Lung (tissue), 16 donors: ENCODE data around the gene RHOT2. TPM values are rescaled to one million over a fixed set of nuclear protein-coding genes. Genes with fewer than 3 reads are reported as not detected.
A peak's percentile ranks its signal among the peaks of the same experiment; 100 is the strongest.

Source experiments
- ATAC-seq: fragments of 200-7000 bp; cut with Tn5 transposase; one replicate; pipeline ENCODE4 v1.9.1; 2020; ENCODE audit warnings: moderate number of reproducible peaks; ENCODE audit not compliant: insufficient read depth, low FRiP score
- DNase-seq, 3 donors: peaks; one replicate each; pipeline ENCODE4 v3.0.0-alpha.2; 2013 to 2017
- H3K27ac ChIP-seq, 2 donors: one replicate each; pipeline ENCODE4 v1.5.1; 2013; ENCODE audit warnings: mild to moderate bottlenecking in 2 of 2, moderate library complexity in 2 of 2, control low read depth in 1 of 2, inconsistent platforms in 1 of 2, low read depth in 1 of 2, low read length in 1 of 2
- H3K27me3 ChIP-seq, 3 donors: one replicate each; pipeline ENCODE4 v1.5.1; 2013; ENCODE audit warnings: low read length in 2 of 3; ENCODE audit not compliant: control insufficient read depth in 3 of 3, insufficient read depth in 3 of 3
- H3K36me3 ChIP-seq, 4 donors: one replicate each; pipeline ENCODE4 v1.5.1; 2013; ENCODE audit warnings: low read length in 4 of 4, mild to moderate bottlenecking in 1 of 4, moderate library complexity in 1 of 4; ENCODE audit not compliant: control insufficient read depth in 4 of 4, insufficient read depth in 4 of 4
- H3K4me1 ChIP-seq, 5 donors: one replicate each; pipeline ENCODE4 v1.5.1; 2013; ENCODE audit warnings: low read length in 5 of 5, mild to moderate bottlenecking in 2 of 5, moderate library complexity in 1 of 5; ENCODE audit not compliant: control insufficient read depth in 5 of 5, insufficient read depth in 5 of 5
- H3K4me3 ChIP-seq: one replicate; pipeline ENCODE4 v1.5.1; 2013; ENCODE audit warnings: mild to moderate bottlenecking, control low read depth, moderate library complexity
- H3K9ac ChIP-seq, 2 donors: one replicate each; pipeline ENCODE4 v1.5.1; 2013; ENCODE audit warnings: low read length in 2 of 2, control low read depth in 1 of 2; ENCODE audit not compliant: insufficient read depth in 1 of 2
- H3K9me3 ChIP-seq, 4 donors: one replicate each; pipeline ENCODE4 v1.5.1; 2013; ENCODE audit warnings: low read length in 3 of 4, mild to moderate bottlenecking in 1 of 4, moderate library complexity in 1 of 4; ENCODE audit not compliant: control insufficient read depth in 4 of 4, insufficient read depth in 3 of 4
- WGBS, 2 donors: extraction: QIAGEN DNeasy Blood & Tissue Kit; methylation state at CpG; one replicate each; pipeline ENCODE4 v1.1.7; 2013; 5-methylcytosine and 5-hydroxymethylcytosine counted together
- long read RNA-seq, 5 donors: transcript quantifications; one replicate each; lab custom pipeline, GENCODE V29; 2026
- polyA plus RNA-seq, 2 donors: library from polyadenylated mRNA; stranded (reverse); fragments of 200-250 nt; gene quantifications; one replicate each; pipeline ENCODE4 v1.2.1, GENCODE V29; 2013
- total RNA-seq, 2 donors: library from RNA; depleted of rRNA in 1 of 2; stranded (reverse); fragments of >200 nt in 1 of 2; gene quantifications; one replicate each; pipeline ENCODE4 v1.2.1, GENCODE V29; 2014 to 2021
- TF ChIP-seq, protein P1 (sequence below): IDR thresholded peaks from 2 replicates; pipeline ENCODE4 v1.5.1; 2012; ENCODE audit warnings: mild to moderate bottlenecking; ENCODE audit errors: control extremely low read depth, extremely low read depth
- donor health status: control.
- donor health status: control.
- donor health status: Bipolar disorder and iron deficiency.
- donor health status: healthy.
- donor health status: DM: yes; HTN: yes; CAD: no.

RHOT2 gene
- 100 to 1,000 TPM in 1 of 2 donors, 10 to 100 TPM in 1; 40.5 to 121 TPM for total RNA-seq
- 100 to 1,000 TPM; 111 to 119 TPM for polyA plus RNA-seq
- long read RNA-seq, donor 1, partial matches to known transcripts, result 0 of 7 reads
- long read RNA-seq, donor 1, other reads (novel, unspliced or antisense), result 0 of 7 reads
- long read RNA-seq, donor 2, partial matches to known transcripts, result 14 of 19 reads
- long read RNA-seq, donor 2, other reads (novel, unspliced or antisense), result 0 of 19 reads
- long read RNA-seq, donor 3, partial matches to known transcripts, result 0 of 3 reads
- long read RNA-seq, donor 3, other reads (novel, unspliced or antisense), result 0 of 3 reads
- long read RNA-seq, donor 4, partial matches to known transcripts, result 0 of 2 reads
- long read RNA-seq, donor 4, other reads (novel, unspliced or antisense), result 0 of 2 reads
- long read RNA-seq, donor 5, transcript RHOT2-212 (3 exons, 854 nt), result minor isoform, 5 of 29 reads
- long read RNA-seq, donor 5, transcript RHOT2-208 (2 exons, 397 nt), result major isoform, 6 of 29 reads
- long read RNA-seq, donor 5, partial matches to known transcripts, result 16 of 29 reads
- long read RNA-seq, donor 5, other reads (novel, unspliced or antisense), result 0 of 29 reads

GRCh38 chr16:667780-668518 is at the start of gene RHOT2:
RHOT2 (plus strand) TSS chr16:668132; CDS start chr16:668200, 68 bp downstream.
- Histone ChIP-seq H3K9me3 (peaks cover 0 to 4% (median 0%) of the 10 kb centered on the region in 4 donors), H3K36me3 (peaks cover 2 to 36% (median 15%) of the 10 kb centered on the region in 4 donors), H3K27ac (peak within 1 kb of the TSS; percentile 75 to 84), H3K4me1 (peaks cover 0 to 15% (median 3%) of the 10 kb centered on the region in 5 donors), H3K4me3 (peak within 1 kb of the TSS; percentile 79), H3K9ac (no peak within 1 kb of the TSS), H3K27me3 (no peaks in the 10 kb centered on the region)
- WGBS, 2 donors, result 1% methylated on average over 62 to 78 of the region's 78 CpGs
- peak; percentile 94 for ATAC-seq
- peak; percentile 91 to 94 (median 94) for DNase-seq
- TF ChIP-seq, protein P1, sequence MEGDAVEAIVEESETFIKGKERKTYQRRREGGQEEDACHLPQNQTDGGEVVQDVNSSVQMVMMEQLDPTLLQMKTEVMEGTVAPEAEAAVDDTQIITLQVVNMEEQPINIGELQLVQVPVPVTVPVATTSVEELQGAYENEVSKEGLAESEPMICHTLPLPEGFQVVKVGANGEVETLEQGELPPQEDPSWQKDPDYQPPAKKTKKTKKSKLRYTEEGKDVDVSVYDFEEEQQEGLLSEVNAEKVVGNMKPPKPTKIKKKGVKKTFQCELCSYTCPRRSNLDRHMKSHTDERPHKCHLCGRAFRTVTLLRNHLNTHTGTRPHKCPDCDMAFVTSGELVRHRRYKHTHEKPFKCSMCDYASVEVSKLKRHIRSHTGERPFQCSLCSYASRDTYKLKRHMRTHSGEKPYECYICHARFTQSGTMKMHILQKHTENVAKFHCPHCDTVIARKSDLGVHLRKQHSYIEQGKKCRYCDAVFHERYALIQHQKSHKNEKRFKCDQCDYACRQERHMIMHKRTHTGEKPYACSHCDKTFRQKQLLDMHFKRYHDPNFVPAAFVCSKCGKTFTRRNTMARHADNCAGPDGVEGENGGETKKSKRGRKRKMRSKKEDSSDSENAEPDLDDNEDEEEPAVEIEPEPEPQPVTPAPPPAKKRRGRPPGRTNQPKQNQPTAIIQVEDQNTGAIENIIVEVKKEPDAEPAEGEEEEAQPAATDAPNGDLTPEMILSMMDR, result peak; percentile 95

DNA sequence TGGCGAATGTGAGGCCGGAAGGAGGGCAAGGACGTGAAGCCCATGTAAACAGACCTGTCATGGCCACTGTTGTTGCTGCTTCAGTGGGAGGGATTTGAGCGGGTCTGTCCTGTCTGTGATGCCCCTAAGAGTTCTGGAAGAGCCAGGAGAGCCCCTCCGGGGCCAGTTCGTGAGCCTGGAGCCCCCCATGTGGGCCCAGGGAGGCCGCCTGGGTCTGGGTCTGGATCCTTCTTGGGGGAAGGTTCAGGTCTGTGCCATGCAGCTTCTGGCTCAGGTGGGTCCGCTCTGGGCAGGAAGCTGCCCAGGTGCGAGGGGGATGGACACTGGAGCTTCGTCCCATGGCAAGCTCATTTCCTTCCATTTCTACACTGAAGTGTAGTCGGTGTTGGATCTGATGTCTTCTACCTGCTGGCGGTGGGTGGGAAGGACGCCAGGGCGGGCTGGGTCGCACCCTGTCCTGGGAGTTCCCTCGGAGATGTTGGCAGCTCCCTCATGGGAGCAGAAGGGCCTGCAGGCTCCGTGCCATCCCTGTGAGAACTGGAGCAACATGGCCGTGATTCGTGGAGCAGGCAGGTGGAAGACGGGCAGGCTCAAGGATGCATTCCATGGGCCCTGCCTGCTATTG is 48.3 kb upstream of the RHOT2 start:
- no peak overlapping the region for H3K9ac ChIP-seq
- H3K36me3 ChIP-seq, result peaks cover 0 to 6% (median 0%) of the 10 kb centered on the region in 4 donors
- no peak overlapping the region for H3K27ac ChIP-seq
- no peaks in the 10 kb centered on the region for H3K27me3 ChIP-seq
- TF ChIP-seq, protein P1, result no peak
- no peak overlapping the region for H3K4me3 ChIP-seq
- 89 to 93% methylated on average over 20 of the region's 20 CpGs for WGBS, 2 donors
- DNase-seq, result no peak
- H3K9me3 ChIP-seq, result peaks cover 0 to 1% (median 0%) of the 10 kb centered on the region in 4 donors
- ATAC-seq, result no peak
- peaks cover 0 to 9% (median 8%) of the 10 kb centered on the region in 5 donors for H3K4me1 ChIP-seq

GRCh38 chr16:620700-621525 is 47.0 kb upstream of the RHOT2 start:
- Histone ChIP-seq H3K9ac (no peak overlapping the region), H3K9me3 (no peaks in the 10 kb centered on the region), H3K27ac (peak overlapping the region in 1 of 2 donors; percentile 7), H3K4me1 (peaks cover 0 to 9% (median 7%) of the 10 kb centered on the region in 5 donors), H3K27me3 (no peaks in the 10 kb centered on the region), H3K36me3 (peaks cover 0 to 11% (median 2%) of the 10 kb centered on the region in 4 donors), H3K4me3 (no peak overlapping the region)
- no peak for DNase-seq
- 90 to 92% methylated on average over 36 to 41 of the region's 41 CpGs for WGBS, 2 donors
- TF ChIP-seq, protein P1, result no peak
- ATAC-seq, result no peak
